Measurements from ENCODE around the gene CHTF18. TPM values are rescaled to one million over a fixed set of nuclear protein-coding genes. Genes with fewer than 3 reads are reported as not detected.

Gene CHTF18
- total and polyA plus RNA-seq, 10 donors: 8.9 to 55.0 (median 26.0) TPM

DNA sequence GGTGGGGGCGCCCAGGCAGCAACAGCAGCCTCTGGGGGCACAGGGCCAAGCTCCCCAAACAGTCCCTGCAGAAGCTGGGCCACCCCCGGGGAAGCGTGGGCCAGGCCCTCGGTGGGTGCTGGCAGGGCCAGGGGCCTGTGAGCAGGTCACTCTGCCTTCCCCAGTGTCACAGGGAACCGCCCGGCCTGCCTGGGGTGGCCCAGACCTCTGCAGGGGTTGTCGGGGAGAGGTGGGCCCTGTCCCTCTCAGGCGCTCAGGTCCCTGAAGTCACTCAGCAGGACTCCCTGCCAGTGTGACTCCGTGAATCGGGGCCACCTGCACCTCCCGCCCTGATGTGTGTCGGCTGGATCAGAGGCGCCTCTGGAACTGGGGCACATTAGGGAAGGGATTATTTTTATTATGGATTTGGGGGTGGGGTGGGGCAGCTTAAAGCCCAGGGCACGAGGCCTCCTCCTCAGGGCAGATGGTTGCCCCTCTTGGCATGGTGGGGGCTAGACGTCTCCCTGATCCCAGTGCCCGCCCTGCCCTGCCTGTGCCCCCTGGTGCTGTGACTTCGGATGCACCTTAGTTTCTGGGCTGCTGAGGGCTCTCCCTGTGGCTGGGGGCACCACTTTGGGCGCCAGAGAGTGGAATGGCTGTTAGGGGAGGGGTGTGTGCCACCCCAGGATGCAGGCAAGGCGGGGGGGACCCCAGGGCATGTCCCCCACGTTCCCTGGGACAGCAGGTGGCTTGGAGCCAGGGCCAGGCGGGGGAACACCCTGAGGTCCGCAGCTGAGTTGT lies 13.4 kb downstream of the CHTF18 start:
- Histone ChIP-seq H3K27me3 (replicated peaks in 1 of 7) (peaks cover 0 to 66% (median 40%) of the 10 kb centered on the region in 7 donors), H3K36me3 (peaks cover 0 to 12% (median 0%) of the 10 kb centered on the region in 6 donors), H3K9me3 (no peaks in the 10 kb centered on the region), H3K4me3 (no peak overlapping the region), H3K27ac (no peak overlapping the region), H3K4me1 (peaks cover 0 to 22% (median 19%) of the 10 kb centered on the region in 6 donors)
- intact Hi-C loops (cut with DNase I; ENCODE audit: low total_unique reads): no loop called here
- TF ChIP-seq POLR2AphosphoS5 (IDR thresholded peaks at IDR 0.05): no peak
- 58 to 63% (median 60%) methylated on average over 9 to 22 of the region's 22 CpGs for WGBS, 5 donors
- DNase-seq: no peak

DNA sequence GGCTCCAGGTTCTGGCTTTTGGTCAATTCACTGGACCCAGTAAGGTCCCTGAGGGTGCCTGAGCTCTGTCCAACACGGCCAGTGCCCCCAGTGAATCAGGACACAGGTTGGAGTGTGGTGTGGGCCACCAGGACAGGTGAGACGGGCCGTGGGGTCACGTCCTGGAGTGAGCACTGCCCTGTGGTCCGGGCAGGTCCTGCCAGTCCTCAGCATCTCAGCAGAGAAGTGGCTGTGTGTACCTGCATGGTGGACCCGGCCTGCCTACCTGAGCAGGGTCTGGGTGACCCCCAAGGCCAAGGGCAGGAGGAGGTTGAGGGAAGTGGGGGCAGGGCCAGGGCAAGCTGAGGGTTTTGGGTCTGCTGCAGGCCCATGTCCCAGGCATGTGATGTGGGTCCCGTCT lies 14.0 kb downstream of the CHTF18 start:
- peaks cover 0 to 5% (median 0%) of the 10 kb centered on the region in 6 donors for H3K36me3 ChIP-seq
- peaks cover 0 to 59% (median 40%) of the 10 kb centered on the region in 7 donors for H3K27me3 ChIP-seq (replicated peaks in 1 of 7)
- no peaks in the 10 kb centered on the region for H3K9me3 ChIP-seq
- H3K27ac ChIP-seq: no peak overlapping the region
- DNase-seq: no peak
- WGBS, 5 donors: 57 to 84% (median 78%) methylated on average over 2 to 7 of the region's 7 CpGs
- no peak overlapping the region for H3K4me3 ChIP-seq
- H3K4me1 ChIP-seq: peaks cover 0 to 26% (median 21%) of the 10 kb centered on the region in 6 donors
- intact Hi-C loops (cut with DNase I; ENCODE audit: low total_unique reads): no loop called here
- TF ChIP-seq, protein P1, sequence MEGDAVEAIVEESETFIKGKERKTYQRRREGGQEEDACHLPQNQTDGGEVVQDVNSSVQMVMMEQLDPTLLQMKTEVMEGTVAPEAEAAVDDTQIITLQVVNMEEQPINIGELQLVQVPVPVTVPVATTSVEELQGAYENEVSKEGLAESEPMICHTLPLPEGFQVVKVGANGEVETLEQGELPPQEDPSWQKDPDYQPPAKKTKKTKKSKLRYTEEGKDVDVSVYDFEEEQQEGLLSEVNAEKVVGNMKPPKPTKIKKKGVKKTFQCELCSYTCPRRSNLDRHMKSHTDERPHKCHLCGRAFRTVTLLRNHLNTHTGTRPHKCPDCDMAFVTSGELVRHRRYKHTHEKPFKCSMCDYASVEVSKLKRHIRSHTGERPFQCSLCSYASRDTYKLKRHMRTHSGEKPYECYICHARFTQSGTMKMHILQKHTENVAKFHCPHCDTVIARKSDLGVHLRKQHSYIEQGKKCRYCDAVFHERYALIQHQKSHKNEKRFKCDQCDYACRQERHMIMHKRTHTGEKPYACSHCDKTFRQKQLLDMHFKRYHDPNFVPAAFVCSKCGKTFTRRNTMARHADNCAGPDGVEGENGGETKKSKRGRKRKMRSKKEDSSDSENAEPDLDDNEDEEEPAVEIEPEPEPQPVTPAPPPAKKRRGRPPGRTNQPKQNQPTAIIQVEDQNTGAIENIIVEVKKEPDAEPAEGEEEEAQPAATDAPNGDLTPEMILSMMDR (IDR thresholded peaks at IDR 0.05 in 8 of 11, conservative IDR thresholded peaks at IDR 0.05 in 3 of 11): no peak
- TF ChIP-seq POLR2A (IDR thresholded peaks at IDR 0.05) (no peak), POLR2AphosphoS5 (IDR thresholded peaks at IDR 0.05) (no peak)

DNA sequence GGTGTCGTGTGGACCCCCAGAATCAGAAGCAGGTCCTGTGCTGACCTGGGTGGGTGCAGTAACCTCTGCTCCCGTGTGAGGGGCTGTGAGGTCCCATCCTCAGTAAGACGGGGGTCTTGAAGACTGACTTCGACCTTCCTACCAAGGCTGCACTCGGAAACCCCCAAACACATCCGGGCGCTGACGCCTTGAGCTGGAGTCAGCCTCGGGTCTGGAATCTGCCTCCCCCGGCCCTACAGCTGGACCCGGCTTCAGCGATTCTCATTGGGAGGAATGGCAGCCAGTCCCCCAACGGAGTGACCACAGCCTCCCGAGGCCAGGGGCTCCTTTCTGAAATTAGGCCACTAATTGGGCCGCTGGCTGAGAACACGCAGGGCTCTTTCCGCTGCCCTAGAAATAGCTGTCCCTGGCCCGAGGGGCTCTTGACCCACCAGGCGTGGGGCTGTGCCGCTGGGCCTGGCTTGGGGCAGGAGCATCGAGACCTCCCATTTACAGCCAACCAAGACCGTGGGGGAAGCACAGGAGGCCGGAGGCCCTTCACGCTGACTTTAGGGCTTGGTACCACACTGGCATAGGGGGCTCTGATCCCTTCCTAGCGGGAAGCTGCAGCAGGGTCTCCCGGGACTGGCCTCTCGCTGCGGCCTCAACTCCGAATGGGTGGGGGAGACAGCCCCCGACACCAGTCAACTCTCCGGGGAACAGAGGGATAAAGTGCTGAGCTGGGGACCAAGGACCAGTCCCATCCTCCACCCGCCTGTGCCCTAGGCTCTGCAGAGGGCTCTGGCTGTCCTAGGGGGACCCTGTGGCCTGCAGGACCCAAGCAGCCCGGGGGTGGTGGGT lies 14.7 kb downstream of the CHTF18 start:
- WGBS, 5 donors: 69 to 85% (median 73%) methylated on average over 31 to 33 of the region's 33 CpGs
- H3K9me3 ChIP-seq: no peaks in the 10 kb centered on the region
- H3K4me3 ChIP-seq: no peak overlapping the region
- no peak overlapping the region for H3K27ac ChIP-seq
- H3K36me3 ChIP-seq: no peaks in the 10 kb centered on the region
- intact Hi-C loops (cut with DNase I; ENCODE audit: low total_unique reads): no loop called here
- DNase-seq: no peak
- H3K27me3 ChIP-seq (replicated peaks in 1 of 7): peaks cover 0 to 53% (median 40%) of the 10 kb centered on the region in 7 donors
- TF ChIP-seq POLR2A (IDR thresholded peaks at IDR 0.05) (no peak), POLR2AphosphoS5 (IDR thresholded peaks at IDR 0.05) (no peak)
- TF ChIP-seq, protein P1 (IDR thresholded peaks at IDR 0.05 in 8 of 11, conservative IDR thresholded peaks at IDR 0.05 in 3 of 11): no peak
- peaks cover 0 to 29% (median 24%) of the 10 kb centered on the region in 6 donors for H3K4me1 ChIP-seq

GRCh38 chr16:803754-804080 lies 15.3 kb downstream of the CHTF18 start:
- Histone ChIP-seq H3K4me3 (no peak overlapping the region), H3K36me3 (no peaks in the 10 kb centered on the region), H3K27ac (no peak overlapping the region), H3K27me3 (replicated peaks in 1 of 7) (peaks cover 0 to 49% (median 40%) of the 10 kb centered on the region in 7 donors), H3K9me3 (no peaks in the 10 kb centered on the region), H3K4me1 (peaks cover 3 to 35% (median 30%) of the 10 kb centered on the region in 6 donors)
- WGBS, 5 donors: 55 to 63% (median 57%) methylated on average over 8 of the region's 8 CpGs
- no peak for TF ChIP-seq POLR2AphosphoS5 (IDR thresholded peaks at IDR 0.05)
- TF ChIP-seq, protein P1 (IDR thresholded peaks at IDR 0.05 in 8 of 11, conservative IDR thresholded peaks at IDR 0.05 in 3 of 11): no peak
- TF ChIP-seq POLR2A (IDR thresholded peaks at IDR 0.05): no peak
- no peak for DNase-seq
- intact Hi-C loops (cut with DNase I; ENCODE audit: low total_unique reads): no loop called here
